ENCODE measurements around the gene STK24. TPM values are rescaled to one million over a fixed set of nuclear protein-coding genes. Genes with fewer than 3 reads are reported as not detected.

The STK24 gene
- total RNA-seq, 1 experiment from 2014 or later, result 140 TPM

DNA sequence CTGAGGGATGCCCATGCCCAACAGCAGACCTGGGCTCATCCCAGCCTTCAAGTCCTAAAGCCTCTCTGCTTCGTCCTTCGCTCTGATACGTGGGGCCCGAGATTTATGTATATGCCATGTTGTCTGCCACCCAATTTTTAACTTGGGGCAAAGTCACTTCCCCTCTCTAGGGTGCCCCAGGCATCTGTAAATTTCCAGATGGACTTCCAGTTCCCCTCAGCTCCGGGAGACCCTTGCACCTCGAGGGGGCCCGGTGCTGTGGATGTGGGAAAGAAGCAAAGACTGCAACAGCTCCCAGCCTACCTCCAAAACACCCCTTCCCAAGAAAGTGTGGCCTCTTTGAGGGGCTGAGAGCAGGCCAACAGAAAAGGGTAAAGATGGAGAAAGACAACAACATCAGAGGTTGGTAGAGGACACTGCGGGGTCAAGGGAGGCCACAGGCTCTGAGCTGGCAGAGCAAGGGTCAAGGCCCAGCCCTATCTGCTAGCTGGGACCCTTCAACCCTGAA, 97.4 kb downstream of the STK24 start:
- DNase-seq (ENCODE audit: extremely low read depth, low read depth), result no peak

DNA sequence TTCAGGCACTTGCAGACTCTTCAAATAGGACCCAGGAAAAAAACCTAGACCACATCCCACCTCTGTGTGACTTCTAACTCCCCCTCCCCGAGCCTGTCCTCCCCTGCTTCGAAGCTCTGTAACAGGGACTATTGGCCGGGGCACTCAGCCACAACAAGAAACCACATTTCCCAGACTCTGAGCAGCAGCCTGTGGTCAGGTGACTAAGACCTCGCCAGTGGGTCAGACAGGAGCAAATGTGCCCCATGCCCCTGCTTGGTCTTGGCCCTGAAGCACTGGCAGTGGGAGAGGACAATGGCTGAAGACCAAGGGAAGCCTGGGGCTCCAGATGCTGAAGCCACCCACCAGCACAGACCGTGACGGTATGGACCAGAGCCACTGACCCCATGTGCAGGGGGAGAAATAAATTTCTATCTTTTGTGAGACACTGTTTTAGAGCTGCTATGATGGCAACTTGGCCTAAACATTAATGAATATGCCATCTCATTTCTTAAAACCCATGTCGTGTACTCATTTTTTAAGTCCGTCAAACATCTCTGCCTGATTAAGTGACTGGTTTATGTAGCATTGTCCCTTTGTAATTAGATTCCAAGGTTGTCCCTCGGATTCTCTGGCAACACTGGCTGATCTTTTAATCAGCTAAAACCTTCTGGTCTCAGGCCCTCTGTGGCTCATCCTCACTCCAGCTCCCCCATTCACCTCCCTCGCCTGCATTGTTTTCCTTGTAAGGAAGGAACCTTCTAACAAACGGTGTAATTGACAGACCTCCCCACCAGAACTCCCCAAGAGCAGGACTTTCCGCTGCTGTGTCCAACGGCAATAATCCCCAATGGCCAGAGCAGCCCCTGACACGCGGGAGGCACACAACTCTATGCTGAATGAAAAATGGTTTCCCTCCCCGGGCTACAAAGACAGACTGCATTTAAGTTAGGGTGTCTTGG, 98.4 kb downstream of the STK24 start:
- no peak for DNase-seq (ENCODE audit: extremely low read depth, low read depth)

DNA sequence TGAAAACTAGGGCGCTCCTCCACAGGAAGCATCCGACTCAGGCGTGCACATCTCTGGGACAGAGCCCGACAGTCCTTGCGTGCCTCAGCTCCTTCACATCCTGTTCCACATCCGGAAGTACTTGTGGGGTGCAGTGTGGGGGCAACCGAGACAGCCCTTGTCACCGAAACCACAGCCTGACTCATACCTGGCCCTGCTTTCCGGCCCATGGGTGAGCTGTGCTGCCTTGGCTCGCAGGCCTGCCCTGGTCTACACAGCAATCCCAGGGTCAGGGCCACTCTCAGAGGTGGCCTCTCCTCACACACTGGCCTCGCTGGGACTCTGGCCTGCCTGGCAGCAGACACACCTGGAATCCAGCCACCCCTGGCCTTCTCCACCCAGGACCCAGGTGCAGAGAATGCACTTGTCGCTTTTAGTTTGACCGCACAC, 100.4 kb downstream of the STK24 start:
- DNase-seq (ENCODE audit: extremely low read depth, low read depth), result no peak

DNA sequence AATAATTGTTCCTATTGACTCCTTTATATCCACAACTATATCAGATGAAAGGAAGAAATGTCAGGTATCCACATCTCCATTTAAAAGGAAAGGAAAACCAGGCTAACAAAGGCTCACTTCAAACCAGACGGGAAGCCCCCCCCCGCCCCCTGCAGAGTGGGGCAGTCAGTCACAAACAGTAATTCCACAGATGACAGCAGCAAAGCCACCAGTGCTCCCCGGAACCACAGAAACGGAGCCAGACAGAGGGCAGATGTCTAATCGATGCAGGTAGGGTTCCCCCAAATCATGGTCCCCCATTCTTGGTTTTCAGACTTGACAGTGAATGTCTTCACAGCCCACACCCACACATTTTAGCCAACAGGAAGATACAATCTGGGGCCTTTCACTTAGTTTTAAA, 100.8 kb downstream of the STK24 start:
- no peak for DNase-seq (ENCODE audit: extremely low read depth, low read depth)

DNA sequence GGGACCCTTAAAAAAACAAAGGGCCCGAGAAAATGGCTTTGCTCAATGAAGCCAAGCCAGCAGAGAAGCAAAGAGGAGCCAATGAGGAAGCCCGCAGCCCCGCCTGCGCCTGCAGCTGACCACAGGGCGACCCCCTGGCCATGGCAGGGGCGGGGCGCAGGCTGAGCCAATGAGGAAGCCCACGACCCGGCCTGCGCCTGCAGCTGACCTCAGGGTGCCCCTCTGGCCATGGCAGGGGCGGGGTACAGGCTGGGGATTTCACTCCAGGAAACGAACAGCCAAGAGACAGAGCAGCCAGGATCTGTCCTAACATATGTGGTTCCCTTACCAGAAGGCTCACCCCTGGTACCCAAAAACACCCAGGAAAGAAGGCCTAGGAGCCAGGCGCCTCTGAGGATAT, 101.4 kb downstream of the STK24 start:
- no peak for DNase-seq (ENCODE audit: extremely low read depth, low read depth)

DNA sequence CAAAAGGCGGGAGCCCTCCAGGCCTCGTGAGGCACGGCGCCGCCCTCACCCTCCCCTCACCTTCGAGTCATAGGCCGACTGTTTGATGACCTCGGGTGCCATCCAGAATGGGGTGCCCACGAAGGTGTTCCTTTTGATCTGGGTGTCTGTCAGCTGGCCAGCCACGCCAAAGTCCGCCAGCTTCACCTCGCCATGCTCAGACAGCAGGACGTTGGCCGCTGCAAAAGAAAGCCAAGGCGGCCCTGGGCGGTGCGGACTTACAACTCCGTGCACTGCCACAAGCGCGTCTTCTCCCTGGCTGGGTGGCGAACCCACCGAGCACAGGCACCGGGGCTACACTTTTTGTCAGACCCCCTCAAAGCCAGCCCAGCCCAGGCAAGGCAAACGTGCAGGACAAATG, 102.1 kb downstream of the STK24 start:
- DNase-seq (ENCODE audit: extremely low read depth, low read depth), result no peak

DNA sequence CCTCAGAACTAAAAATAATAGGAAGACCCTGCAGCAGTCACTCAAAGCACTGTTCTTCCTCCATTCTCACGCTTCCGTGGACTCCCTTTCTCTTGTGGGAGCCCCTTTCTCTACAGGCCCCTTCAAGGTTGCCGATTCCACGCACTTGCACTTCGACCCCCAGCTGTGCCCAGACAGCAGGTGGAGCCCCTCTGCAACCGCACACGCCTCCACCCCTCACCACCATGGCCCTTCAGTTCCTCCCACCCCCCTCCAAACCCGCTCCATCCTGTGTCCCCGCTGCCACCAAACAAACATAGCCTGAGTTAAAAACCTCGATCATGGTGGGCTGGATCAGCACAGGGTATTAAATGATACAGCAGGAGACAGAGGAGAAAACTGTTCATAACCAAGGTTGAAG, 102.6 kb downstream of the STK24 start:
- no peak for DNase-seq (ENCODE audit: extremely low read depth, low read depth)

DNA sequence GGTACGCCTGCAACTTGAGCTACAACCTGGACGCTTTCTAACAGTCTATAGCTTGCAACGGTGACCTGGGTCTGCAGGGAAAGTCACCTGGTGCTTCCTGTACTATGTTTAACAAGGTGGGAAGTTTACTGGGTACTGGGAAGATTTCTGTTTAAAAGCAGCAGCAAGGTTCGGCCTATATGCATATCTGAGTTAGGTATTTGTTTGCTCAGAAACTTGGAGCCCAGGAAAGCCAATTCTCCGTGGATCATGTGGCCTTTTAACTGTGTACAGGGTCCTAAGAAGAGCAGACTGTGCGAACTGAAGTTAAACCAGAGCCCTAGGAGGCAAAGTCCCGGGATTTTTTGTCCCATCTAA, 103.1 kb downstream of the STK24 start:
- DNase-seq (ENCODE audit: extremely low read depth, low read depth), result no peak

DNA sequence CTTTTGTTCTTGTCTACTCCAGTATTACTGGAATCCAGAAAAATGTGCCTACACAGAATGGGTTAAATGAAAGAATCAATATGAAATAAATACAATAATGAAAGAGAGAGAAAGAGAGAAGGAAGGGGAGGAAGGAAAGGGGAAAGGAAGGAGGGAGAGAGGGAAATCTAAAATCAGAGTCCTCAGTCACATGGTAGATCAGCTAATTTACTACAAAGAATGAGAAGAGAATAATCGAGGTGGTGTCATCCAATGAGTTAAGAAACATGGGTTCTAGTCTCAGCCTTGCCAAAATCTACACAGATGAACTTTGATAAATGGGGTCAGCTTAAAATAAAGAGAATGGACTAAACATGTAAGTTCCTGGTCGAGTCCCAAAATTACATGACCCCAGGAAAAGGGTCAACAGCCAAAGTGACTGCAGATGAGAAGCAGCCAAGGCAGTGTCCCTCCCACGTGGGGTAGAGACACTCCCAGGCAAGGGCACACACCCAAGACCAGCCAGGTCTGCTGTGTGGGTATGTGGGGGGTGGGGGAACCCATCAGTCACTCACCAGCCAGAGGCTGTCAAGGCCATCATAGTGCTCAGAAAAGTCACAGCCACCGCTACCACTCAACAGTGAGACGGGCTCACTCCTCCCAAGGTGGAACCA, 103.6 kb downstream of the STK24 start:
- no peak for DNase-seq (ENCODE audit: extremely low read depth, low read depth)

DNA sequence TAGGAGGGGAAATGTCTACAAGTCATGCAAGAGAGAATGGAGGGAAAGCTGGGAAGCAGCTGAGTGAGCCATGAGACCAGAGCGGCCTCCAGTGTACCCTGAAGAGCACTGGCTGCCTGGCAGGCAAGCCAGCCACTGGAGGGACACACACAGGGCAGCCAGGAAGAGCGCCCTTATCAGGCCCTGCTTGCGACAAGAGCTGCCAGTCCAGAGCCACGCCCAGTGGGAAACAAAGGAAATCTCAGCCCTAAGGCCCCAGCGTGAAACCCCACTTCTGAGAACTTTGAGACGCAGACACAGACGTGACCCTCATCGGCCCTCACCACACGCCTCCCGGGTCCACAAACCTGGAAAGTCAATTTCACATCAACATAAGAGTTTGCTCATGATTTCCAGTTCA, 105.0 kb downstream of the STK24 start:
- no peak for DNase-seq (ENCODE audit: extremely low read depth, low read depth)

DNA sequence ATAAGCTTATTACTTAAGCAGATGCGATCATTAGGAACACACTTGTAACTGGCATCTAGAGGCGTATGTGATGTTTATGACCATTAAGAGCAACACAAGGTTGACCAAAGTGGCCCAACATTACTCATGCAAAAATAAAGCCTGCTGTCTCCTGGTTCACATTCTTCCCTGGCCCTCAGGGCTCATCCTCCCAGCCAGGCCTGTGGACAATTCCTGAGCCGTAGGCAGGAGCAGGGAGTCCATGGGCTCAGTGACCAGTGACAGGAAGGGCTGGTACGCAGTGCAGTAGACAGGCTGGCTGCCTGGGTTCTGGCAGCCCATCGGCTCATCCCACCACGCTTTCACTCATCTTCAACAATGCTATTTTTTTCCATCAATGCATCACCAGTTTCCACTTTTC, 106.0 kb downstream of the STK24 start:
- no peak for DNase-seq (ENCODE audit: extremely low read depth, low read depth)

DNA sequence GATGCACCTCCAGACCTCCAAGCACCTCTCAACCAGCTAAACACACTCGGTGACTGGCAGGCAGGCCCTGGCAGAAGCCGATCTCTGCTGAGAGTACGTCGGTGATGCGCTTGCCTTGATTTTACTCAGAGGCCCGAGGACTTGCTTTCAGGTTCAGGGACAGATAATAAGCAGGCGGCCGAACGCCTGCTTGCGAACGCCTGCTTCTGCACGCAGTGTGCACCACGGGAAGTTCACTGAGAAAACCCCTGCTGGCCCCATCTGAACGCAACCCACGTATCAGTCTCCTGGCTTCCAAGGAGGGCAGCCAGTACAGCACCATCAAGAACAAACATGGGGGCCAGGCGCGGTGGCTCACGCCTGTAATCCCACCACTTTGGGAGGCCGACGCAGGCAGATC, 108.0 kb downstream of the STK24 start:
- DNase-seq (ENCODE audit: extremely low read depth, low read depth), result no peak

DNA sequence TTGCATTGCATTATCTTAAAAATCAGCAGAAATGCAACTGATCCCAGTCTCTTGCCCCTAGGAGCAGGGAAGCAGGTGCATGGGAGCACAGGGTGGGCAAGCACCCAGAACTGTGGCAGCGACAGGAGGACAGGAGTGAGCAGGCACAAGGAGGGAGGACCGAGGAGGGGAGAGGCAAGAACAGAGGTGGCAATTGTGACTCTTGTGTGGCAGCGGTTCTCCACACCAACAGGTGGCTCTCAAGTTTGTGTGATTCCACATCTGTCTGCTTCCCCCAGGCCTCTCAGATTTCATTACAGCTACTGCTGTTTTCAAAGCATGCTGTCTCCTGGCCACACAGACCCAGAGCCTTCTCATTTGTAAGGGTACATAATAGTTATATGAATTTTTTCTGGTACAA, 108.5 kb downstream of the STK24 start:
- no peak for DNase-seq (ENCODE audit: extremely low read depth, low read depth)

DNA sequence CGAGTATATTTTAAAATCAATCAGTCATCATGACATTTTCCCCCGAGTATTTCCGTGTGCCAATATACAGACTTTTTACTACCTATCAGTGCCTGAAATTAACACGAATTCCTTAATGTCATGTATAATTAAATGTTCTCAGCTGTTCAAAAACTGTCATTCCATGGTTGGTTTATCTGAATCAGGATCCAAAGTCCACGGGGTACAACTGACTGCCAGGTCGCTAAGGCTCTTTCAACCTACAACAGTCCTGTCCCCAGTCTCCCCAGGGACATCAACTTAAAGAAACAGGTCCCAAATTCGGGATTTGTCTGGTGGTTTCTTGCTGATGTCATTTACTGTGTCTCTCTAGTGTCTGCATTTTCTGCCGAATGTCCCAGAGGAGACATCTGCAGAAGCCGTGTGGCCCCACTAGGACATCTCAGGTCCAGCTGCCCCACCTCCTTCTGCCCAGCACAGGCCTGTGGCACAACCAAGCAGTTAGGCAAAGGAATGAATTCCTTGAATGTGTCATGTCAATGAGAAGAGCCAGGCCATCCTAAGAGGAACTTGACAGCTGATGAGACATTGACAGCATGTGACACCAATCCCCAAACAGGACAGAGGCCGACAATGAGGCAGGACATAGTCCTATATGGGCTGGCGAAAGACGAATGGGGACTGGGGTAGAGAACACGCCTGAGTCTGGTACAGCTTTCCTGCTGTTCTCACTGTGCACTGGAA, 109.5 kb downstream of the STK24 start:
- DNase-seq (ENCODE audit: extremely low read depth, low read depth), result no peak

DNA sequence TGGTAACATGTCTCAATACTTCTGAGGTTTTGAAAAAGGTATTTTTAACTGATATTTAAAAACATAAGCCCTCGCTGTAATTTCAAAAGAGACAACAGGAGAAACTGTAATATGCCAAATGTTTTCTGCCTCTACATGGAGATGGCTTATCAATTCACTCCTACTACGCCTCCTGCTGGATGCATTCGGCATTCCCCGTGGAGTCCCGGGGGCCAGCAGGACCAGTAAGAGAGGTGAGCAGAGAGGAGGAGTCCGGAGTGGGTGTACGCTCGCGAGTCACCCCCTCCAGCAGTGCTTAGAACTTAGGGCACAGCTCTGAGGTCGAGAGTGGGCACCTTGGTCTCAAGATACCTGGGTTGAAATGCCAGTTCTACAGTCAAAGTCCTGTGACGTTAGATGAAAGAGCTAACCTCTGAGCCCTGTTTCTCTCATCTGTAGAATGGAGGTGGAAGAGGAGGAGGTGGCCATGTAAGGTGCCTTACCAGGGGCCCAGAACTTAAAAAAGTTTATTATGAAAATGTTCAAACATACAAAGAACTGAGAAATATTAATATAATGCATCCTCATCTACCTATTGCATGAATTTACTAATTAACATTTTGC, 110.2 kb downstream of the STK24 start:
- DNase-seq (ENCODE audit: extremely low read depth, low read depth), result peak; percentile 29

DNA sequence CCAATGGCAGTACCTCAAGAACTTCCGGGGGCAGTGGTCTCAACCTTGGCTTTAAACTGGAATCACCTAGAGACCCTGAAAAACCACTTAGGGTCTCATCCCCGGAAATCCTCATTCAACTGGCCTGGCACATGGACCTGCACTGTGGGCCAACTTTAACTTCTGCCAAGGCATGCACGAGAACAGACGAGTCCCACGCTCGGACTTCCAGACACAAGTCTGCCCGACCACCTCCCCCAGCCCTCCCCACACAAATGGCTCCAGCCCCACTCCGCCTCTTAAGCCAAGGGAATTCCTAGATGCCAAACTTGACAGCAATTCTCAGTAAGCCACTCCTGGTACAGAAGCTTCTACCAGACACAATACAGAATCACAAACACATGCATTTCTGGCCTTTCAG, 114.0 kb downstream of the STK24 start:
- no peak for DNase-seq (ENCODE audit: extremely low read depth, low read depth)

DNA sequence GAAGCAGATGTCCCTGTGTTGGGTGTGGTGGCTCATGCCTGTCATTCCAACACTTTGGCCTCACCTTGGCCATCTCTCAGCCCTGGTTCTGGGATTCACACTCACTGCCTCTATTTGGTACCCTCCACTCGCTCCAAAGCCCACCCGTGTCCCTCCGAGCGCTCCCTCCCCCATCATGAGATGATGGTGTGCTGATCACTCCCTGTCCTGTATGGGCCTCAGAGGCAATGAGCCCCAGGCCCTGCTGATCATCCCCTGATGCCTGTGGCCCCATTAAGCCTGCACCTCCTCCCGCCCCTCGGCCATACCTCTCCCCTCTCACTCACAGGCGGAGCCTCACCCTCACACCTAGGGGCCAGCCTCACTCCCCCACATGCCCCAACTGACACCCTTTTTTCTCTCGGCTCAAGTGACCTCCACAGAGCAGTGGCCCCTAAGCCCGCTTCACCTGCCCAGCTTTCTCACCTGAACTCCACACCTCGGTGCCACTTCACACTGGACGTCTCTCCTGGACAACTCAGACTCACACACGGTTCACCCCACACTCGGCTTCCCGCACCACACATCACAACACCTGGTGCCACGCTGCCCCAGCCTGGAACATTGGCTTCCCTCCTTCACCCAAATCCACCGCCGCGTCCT, 114.5 kb downstream of the STK24 start:
- no peak for DNase-seq (ENCODE audit: extremely low read depth, low read depth)

DNA sequence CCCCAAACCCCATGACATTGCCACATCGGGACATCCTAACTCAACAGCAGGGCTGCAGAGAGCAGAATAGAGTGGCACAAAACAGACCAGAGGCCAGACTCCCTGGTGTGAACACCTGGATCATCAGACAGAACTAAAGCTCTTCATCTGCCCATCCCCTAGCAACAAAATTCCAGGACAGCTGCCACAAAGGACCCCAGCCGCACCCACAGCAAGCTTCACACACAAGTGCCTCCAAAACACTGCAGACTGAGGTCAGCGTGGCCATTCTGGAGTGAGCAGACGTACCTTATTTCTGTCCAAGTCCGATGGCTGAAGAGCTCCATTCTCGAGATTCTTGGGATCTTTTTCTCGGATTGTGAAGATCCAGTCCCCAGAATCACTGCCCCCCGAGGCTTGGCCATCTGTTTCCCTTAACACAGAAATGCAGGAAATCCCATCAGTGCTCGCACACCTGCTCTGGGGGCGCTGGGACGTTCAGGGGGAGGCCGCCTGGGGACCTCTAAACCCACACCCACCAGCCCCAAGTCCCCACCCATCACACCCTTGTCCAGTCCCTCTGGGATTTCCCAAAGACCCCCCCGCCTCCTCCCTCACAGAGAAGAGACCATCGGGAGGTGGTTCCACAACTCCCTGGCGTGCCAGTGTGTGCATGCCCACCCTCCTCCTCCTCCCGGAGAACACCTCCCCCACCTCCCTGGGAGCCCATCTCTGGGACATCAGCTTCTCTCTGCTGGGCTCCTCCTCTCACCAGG, 115.2 kb downstream of the STK24 start:
- no peak for DNase-seq (ENCODE audit: extremely low read depth, low read depth)

DNA sequence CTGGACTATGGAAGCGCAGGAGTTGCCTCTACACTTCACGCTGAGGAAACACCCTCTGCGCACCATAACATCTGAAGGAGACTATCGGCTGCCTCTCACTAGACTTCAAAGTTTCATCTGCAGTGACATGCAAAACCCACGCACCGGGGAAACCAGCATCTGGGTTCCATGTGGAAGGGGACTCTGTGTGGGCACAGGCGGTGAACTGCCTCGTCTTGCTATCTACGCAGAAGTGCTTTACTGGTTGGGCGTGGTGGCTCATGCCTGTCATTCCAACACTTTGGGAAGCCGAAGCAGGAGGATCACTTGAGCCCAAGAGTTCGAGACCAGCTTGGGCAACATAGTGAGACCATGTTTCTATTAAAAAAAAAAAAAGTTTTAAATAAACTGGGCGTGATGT, 116.4 kb downstream of the STK24 start:
- DNase-seq (ENCODE audit: extremely low read depth, low read depth), result no peak
